Fibroblast of skin of left quadriceps (primary cell): Measurements from ENCODE around the gene RUNDC1.
"Not testable (repeated sequence)": the region's sequence is repeated elsewhere in the genome, so short reads cannot be mapped to it uniquely, and the experiment has no call there.

Source experiments
- DNase-seq, 2 experiments: peaks; one replicate each; pipeline ENCODE4 v3.0.0-alpha.2; 2013; ENCODE audit warnings: low read depth in 2 of 2

RUNDC1 gene

DNA sequence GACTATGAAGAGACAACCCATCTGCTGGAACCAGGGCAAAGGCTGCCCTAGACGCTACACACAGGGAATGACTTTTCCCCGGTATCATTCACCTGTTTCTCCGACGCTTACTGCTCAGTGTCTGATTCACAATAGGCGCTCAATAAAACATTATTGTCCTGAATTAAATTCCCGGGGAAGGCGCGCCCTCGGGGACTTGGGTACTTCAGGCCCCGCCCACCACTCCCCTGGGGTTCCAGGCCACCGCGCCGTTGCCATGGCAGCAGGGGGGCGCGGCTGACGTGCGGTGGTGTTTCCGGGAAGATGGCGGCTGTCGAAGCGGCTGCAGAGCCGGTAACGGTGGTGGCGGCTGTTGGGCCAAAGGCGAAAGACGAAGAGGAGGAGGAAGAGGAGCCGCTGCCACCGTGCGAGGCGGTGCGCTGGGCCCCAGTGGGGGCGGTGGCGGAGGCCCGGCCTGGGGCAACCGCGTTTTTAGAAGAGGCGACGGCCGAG lies at the start of gene RUNDC1:
Gene RUNDC1, plus strand, starts transcription at position 292 of the 492 bp plus-strand sequence. Its CDS starts 12 bp downstream, at position 304.
- peak; percentile 59 to 63 for DNase-seq

DNA sequence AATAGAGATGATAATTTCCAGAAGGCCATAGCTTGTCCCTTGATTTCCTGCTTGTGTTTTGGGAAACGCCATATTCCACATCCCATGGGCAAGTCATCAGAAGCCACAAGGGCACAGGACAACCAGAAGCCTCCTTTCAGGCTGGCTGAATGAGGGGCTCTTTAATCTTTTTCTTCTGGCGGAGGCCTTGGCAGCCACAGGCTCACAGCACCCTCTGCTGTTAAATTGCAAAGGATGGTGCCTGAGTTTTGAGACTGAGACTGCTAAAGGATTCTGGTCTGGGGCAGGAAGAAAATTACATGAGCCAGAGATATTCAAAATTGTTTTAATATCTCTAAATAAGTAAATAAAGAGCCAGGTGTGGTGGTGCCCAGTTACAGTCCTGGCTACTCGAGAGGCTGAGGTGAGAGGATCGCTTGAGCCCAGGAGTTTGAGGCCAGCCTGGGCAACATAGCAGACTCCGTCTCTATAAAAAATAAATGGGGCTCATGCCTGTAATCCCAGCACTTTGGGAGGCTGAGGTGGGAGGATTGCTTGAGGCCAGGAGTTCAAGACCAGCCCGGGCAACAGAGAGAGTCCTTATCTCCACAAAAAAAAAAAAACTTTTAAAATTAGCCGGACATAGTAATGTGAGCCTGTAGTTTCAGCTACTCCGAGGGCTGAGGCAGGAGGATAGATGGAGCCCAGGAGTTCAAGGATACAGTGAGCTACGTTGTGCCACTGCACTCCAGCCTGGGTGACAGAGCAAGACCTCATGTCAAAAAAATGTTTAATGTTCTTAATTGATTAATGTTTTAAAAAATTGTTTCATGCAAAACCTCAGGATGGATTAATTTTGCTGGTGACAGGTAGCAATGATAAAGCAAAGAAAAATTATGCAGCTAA lies 42.4 kb upstream of the RUNDC1 start:
- DNase-seq, result peak; percentile 14 to 18

DNA sequence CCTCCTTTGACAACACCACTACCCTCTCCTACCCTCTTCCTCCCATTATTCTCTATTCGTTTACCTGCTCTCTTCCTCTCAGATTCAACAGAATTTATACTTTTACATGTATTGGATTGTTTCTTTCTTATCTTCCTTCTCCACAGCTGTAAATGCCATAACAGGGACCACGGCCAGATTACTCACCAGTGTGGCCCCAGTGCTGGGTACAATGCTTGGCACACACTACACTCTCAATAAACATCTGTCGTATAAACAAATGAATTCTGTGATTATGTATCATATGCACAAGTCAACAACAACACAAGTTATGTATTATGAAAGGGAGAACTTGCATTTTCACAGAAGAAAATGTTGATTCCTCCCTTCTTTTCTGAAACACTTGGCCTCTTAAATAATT lies 36.2 kb upstream of the RUNDC1 start:
- no peak for DNase-seq

DNA sequence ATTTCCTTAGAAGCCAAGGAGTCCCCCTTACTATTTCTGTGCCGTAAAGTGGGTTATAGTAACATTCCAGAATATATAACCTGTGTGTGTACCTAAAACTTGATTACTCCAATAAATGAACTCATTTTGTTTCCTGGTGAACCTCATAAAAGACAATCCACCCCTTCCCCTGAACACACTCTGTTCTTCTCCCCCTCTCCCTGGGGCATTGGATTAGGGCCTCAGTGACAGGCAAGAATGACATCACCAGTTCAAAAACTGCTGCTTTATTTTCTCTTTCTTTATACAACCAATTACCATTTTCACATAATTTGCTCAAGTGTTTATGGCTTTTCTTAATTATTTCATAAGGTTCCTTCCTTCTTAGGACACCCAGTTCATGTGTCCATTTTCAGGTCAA lies 33.6 kb upstream of the RUNDC1 start:
- DNase-seq, result no peak

DNA sequence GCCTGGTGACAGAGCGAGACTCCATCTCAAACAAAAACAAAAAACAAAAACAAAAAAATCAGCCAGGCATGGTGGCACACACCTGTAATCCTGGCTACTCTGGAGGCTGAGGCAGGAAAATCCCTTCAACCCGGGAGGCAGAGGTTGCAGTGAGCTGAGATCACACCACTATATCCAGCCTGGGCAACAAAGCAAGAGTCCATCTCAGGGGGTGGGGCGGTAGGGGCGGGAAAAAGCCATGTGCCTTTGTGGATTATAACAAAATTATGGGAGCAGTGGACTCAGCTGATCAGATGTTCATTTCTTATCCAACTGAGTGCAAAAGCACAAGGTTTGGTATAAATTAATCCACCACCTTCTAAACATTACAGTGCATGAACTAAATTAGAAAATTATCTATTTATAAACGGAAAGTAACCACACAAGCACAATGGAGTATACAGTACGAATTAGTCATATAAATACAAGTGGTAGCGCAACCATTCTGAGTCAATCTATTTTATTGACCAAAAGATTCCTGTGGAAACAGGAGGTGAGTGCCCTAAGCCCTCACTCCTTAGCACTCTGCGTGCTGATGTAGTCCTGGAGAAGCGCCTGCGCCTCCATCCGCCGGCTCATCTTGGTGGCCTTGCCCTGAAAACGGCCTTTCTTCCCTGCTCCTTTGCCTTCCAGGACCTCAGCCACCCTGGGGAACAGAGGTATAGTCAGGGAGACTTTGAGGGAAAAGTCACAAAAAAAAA lies 30.2 kb upstream of the RUNDC1 start:
- no peak for DNase-seq

DNA sequence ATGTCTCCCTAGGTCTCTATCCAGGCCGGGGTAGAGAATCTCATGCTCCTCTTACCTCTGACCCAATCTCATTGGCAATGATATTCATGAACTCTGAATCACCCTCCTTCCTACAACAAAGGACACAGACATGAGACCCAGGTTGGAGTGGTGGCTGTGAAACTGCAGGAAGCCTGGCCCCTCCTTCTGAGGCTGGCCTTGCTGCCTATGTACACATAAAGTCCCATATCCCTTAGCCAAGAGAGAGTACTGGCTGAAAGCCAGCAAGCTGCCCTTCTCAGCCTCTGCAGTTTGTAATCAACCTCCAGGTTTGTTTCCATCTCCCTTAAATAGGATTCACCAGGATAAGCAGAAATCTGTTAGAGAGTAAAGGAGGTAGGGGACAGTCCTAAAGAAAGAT lies 26.7 kb upstream of the RUNDC1 start:
- DNase-seq, result no peak

DNA sequence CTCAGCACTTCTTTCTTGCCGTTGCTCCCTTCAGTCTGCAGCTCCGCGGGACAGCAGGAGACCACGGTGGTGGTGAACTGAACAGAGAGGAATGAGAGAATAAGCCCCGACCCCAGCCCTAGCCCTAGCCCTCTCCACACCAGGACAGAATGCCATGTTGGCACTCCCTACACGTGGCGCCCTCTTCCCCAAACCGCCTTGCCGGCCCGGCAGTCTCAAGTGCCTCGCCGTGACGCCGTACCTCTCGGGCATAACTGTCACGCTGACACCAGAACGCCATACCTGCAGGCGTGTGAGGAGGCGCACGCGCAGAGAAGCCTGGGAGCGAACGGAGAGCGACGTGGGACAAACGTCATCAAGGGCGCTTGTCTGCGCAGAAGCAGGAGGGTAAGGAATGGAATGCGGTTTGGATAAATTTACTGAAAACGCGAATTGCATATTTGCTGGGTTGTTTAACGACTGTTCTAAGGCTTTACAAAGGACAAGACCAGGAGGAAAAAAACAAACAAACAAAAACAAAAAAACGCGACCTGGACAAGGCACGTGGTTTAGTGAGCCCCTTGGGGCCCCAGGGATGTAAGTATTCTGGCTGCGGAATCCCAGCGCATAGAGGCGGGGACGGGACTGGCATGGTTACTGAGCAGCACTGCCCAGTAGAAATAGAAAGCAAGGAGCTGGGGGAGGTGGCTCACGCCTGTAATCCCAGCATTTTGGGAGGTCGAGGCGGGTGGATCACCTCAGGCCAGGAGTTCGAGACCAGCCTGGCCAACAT lies 16.0 kb upstream of the RUNDC1 start, which contains the start of gene AARSD1:
Gene AARSD1, minus strand, starts transcription at position 294 of the 772 bp plus-strand sequence. Its CDS starts 14 bp downstream, at position 280.
- DNase-seq, result peak; percentile 79 to 81

DNA sequence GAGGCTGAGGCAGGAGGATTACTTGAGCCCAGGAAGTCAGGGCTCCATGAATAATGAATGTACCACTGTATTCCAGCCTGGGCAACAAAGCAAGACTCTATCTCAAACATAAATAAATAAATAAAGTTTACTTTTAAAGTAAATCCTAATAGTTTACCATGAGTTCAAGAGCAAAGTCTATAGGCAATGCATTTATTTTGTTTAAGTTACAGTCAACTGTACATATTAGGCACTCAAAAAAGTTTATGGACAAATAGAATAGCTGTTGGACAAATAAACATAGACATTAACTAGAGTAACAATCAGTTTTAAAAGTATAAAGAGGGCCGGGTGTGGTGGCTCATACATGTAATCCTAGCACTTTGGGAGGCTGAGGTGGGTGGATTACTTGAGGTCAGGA lies 12.4 kb upstream of the RUNDC1 start:
- no peak for DNase-seq

DNA sequence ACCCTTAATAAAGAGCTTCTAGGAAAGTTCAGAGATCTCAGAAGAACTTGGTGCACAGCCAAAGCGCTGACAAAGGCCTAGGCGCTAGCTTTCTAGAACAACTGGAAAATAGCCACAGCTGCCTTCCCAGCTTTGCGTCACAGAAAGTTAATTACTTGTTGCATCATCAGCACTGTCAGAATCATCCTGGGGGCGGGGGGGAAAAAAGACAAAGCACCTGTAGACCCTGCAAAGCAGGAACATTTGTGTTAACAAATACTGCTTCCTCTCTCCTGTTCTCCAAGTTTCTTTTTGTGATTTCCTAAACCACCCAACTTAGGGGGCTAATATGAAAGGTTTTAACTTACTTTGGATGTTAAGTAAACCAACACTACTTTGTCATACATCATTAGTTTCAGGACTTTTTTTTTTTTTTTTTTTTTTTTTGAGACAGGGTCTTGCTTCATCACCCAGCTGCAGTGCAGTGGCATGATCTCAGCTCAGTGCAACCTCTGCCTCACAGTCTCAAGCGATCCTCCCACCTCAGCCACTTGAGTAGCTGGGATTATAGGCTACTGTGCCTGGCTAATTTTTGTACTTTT lies 11.3 kb upstream of the RUNDC1 start:
- DNase-seq, result no peak

DNA sequence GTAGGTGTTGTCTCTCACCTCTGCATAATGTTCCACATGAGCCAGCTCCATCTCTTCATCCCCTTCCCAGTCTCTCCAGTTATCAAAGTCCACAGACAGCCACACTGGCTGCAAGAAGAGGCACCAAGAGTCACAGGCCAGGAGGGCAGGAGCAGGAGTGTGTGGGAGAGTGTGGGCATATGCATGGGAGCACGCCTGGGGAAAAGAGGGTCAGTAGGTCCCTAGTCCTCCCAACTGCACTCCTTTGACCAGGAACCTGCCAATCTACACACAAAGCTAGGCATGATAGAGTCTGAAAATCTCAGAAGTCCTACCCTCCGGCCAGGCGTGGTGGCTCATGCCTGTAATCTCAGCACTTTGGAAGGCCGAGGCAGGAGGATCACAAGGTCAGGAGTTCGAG lies 8.8 kb upstream of the RUNDC1 start:
- no peak for DNase-seq

DNA sequence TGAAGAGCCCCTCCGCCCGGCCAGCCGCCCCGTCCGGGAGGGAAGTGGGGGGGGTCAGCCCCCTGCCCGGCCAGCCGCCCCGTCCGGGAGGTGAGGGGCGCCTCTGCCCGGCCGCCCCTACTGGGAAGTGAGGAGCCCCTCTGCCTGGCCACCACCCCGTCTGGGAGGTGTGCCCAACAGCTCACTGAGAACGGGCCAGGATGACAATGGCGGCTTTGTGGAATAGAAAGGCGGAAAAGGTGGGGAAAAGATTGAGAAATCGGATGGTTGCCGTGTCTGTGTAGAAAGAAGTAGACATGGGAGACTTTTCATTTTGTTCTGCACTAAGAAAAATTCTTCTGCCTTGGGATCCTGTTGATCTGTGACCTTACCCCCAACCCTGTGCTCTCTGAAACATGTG lies 7.0 kb upstream of the RUNDC1 start:
- not testable (repeated sequence) for DNase-seq

DNA sequence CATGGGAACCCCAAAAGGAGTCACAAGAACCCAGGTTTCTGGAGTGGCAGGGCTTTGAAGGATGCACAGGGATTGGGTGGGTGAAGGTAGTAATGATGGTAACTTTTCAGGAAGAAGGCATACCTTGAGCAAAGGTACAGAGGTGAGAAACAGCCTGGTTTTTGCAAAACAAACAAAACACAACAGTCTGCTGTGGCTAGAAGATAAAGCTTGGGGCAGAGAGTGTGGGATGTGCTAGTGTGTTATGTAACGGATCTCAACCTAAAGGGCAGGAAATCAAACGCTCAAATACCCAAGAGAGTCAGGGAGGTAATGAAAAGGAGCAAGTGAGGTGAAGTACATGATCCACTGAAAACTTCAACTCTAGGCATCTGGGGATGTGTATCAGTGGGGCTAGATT lies 5.1 kb upstream of the RUNDC1 start:
- no peak for DNase-seq

DNA sequence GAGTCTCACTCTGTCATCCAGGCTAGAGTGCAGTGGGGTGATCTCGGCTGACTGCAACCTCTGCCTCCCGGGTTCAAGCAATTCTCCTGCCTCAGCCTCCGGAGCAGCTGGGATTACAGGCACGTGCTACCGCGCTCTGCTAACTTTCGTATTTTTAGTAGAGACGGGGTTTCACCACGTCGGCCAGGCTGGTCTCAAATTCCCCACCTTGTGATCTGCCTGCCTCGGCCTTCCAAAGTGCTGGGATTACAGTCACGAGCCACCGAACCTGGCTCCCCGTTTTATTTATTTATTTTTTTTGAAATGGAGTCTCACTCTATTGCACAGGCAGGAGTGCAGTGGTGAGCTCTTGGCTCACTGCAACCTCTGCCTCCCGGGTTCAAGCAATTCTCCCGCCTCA lies 4.7 kb upstream of the RUNDC1 start:
- DNase-seq, result not testable (repeated sequence)

DNA sequence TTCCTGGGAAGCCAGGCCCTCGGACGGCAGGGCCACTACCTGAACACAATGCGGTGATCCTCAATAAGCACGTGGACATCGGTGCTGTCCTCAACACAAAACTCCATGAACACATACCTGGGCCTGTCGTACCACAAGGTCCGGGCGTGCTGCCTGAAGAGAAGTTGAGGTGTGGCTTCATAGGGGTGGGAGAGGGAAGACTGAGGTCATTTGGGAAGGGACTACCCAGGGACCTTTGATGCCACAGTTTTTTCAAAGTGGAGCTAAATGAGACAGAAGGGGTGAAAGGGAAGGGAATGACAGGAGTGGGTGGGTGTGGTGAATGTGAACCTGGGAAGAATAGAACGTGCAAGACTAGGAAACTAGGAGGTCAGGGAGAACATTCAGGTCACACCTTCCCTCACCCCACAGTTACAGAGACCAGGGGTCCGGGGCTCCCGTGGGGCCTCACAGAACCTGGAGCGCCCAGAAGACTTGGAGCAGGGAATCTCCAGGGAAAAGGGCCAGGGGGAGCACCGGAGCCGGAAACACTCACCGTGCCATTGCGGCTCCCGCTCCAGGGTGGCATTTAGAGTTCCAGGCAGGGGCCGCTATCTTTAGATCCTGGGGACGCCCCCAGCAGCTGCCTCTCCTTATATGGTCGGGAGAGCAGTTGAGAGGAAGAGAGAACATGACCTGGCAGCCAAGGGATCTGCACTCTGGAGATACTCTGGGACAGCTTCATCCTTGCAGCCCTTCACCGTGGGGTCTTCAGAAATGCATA lies 673 bp upstream of the RUNDC1 start, which contains the start of gene PTGES3L:
Gene PTGES3L, minus strand, starts transcription at position 570 of the 763 bp plus-strand sequence. Its CDS starts 27 bp downstream, at position 543.
- DNase-seq, result no peak

DNA sequence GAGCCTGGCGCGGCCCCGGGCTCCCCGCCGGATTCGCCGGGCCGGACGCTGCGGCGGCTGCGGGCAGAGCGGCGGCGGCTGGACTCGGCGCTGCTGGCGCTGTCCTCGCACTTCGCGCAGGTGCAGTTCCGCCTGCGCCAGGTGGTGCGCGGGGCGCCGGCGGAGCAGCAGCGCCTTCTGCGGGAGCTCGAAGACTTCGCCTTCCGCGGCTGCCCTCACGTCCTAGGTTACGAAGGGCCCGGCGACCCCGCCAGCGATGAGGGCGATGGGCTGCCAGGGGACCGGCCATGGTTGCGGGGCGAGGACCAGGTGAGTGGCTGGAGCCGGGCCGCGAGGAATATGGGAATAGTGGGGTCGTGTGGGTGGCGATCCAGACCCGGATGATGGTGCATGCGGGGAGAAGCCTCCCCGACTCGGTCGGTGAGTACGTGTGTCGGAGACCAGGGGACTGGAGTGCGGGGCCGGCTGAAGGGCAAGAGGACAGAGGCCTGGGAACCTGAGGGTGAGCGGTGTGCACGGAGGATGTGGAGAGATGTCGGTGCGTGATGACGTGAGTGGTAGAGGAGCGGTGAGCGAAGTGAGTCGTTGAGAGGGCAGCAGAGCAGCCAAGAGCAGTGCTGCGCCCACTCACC lies 517 bp downstream of the RUNDC1 start:
- DNase-seq, result no peak

DNA sequence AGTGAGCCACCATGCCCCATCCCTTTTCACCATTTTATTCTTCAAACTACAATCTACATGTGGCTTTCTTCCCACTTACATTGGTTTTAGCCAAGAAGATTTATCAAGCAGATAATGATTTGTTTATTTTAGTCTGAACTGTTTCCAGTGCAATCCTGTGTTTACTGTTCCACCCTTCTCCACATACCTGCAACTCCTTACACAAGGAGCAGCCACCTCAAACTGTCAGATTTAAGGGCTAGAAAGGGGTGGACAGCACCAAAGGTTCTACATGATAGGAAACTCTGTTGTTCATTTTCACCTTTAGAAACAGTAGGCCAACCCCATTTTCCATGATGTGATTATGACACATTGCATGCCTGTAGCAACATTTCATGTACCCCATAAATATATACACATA lies 1.9 kb downstream of the RUNDC1 start:
- DNase-seq, result no peak

DNA sequence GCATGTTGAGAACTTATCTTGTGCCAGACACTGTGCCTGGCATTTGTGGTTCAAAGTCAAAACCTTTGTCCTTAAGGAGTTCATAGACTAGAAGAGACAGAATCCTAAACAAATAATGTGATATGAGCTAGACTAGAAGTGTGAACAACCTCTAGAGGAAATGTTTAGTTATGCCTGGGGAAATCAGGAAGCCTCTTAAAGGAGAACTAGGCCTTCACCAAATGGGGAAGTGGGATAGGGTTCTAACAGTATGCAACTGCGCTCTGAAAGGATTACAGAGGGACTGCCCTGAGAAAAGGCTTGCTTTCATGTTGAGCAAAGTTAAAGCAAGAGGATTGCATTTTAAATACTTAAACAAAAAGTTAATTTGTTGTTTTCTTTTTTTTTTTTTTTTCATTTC lies 4.9 kb downstream of the RUNDC1 start:
- no peak for DNase-seq

DNA sequence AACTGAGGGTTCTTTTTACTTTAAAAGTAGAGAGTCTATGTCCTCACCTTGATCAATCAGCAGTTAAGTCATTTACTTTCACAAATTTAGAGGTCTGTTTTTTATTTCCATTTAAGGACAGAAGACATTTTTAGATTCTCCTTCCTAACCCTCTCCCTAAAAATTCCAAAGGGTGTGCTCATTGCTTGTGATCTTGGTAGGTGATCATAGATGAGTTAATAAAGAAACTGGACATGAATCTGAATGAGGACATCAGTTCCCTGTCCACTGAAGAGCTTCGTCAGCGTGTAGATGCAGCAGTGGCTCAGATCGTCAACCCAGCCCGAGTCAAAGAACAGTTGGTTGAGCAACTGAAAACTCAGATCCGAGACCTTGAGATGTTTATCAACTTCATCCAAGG lies 8.8 kb downstream of the RUNDC1 start:
- no peak for DNase-seq

DNA sequence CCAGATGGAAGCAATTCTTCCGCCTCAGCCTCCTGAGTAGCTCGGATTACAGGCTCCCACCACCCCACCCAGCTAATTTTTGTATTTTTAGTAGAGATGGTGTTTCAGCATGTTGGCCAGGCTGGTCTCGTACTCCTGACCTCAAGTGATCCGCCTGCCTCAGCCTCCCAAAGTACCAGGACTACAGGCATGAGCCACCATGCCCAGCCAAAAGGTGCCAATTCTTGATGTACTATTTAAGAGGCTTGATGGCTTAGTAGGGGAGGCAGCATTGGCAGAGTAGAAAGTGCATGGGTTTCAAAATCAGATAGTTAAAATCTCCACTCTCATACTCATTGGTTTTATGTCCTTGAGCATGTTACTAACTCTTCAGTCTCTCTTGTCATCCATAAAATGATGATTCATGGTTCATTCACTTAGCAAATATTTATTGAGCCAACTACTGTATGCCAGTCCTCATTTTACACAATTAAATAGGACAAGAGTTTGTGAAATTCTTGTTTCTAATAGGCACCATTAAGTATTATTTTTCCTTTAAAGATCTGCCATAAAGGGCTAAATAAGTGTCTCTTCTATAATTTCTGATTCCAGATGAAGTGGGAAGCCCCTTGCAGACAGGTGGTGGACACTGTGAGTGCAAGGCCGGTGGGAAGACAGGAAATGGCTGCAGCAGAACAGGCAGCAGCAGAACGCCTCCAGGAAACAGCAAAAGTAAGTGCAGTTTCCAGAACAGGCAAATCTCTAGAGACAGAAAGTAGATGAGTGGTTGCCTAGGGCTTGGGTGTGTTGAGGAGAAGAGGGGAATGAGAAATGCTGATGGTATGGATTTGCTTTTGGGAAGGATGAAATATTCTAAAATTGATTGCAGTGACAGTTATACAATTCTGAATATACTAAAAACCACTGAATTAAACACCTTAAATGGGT lies 9.6 kb downstream of the RUNDC1 start:
- no peak for DNase-seq
